ENCODE results near the gene PISD.

PISD gene

GRCh38 chr22:31583861-31584485 is 78.0 kb downstream of the PISD start:
- H3K4me3 ChIP-seq (replicated peaks; ENCODE audit: low read depth, low read length): no peak overlapping the region
- TF ChIP-seq CTCF (IDR thresholded peaks at IDR 0.05; ENCODE audit: low read depth, low read length, missing control alignments): no peak
- DNase-seq (ENCODE audit: extremely low read depth, low read depth): no peak

GRCh38 chr22:31579835-31580242 is 82.2 kb downstream of the PISD start:
- no peak overlapping the region for H3K4me3 ChIP-seq (replicated peaks; ENCODE audit: low read depth, low read length)
- no peak for DNase-seq (ENCODE audit: extremely low read depth, low read depth)
- TF ChIP-seq CTCF (IDR thresholded peaks at IDR 0.05; ENCODE audit: low read depth, low read length, missing control alignments): no peak

GRCh38 chr22:31578171-31578570 is 83.8 kb downstream of the PISD start:
- DNase-seq (ENCODE audit: extremely low read depth, low read depth): no peak
- no peak for TF ChIP-seq CTCF (IDR thresholded peaks at IDR 0.05; ENCODE audit: low read depth, low read length, missing control alignments)
- H3K4me3 ChIP-seq (replicated peaks; ENCODE audit: low read depth, low read length): no peak overlapping the region

- H3K4me3 ChIP-seq (replicated peaks; ENCODE audit: low read depth, low read length): no peak overlapping the region
- no peak for DNase-seq (ENCODE audit: extremely low read depth, low read depth)
- TF ChIP-seq CTCF (IDR thresholded peaks at IDR 0.05; ENCODE audit: low read depth, low read length, missing control alignments): no peak
Measured at GRCh38 chr22:31577711-31578110, 84.3 kb downstream of the PISD start.

- H3K4me3 ChIP-seq (replicated peaks; ENCODE audit: low read depth, low read length): no peak overlapping the region
- DNase-seq (ENCODE audit: extremely low read depth, low read depth): no peak
- TF ChIP-seq CTCF (IDR thresholded peaks at IDR 0.05; ENCODE audit: low read depth, low read length, missing control alignments): no peak
Measured at GRCh38 chr22:31575190-31575589, 86.8 kb downstream of the PISD start.

GRCh38 chr22:31574055-31574670 is 87.9 kb downstream of the PISD start:
- DNase-seq (ENCODE audit: extremely low read depth, low read depth): no peak
- H3K4me3 ChIP-seq (replicated peaks; ENCODE audit: low read depth, low read length): no peak overlapping the region
- TF ChIP-seq CTCF (IDR thresholded peaks at IDR 0.05; ENCODE audit: low read depth, low read length, missing control alignments): no peak

Measured in HFF-Myc (cell line).